Muscle of back (tissue), 13 donors: ENCODE data around the gene ZSCAN29. TPM values are rescaled to one million over a fixed set of nuclear protein-coding genes. Genes with fewer than 3 reads are reported as not detected.
A peak's percentile ranks its signal among the peaks of the same experiment; 100 is the strongest.
"Not testable (repeated sequence)": the region's sequence is repeated elsewhere in the genome, so short reads cannot be mapped to it uniquely, and the experiment has no call there.

Experiments
- DNase-seq, 3 donors: peaks; one replicate each; pipeline versions ENCODE4 v3.0.0 to v3.0.0-alpha.2; 2013
- long read RNA-seq, 9 donors: transcript quantifications; one replicate each; lab custom pipeline, GENCODE V29; 2026
- polyA plus RNA-seq, 10 donors: library from polyadenylated mRNA; unstranded; fragments of 120-200 nt; gene quantifications; one replicate each; pipeline ENCODE4 v1.2.1, GENCODE V29; 2013; ENCODE audit not compliant: insufficient read length in 10 of 10

ZSCAN29 gene
- polyA plus RNA-seq = 10 to 100 TPM; 11.9 to 18.3 (median 15.1) TPM
- long read RNA-seq, donor 1 = 0 reads
- long read RNA-seq, donor 2 = 0 reads
- long read RNA-seq, donor 3 = 0 reads
- long read RNA-seq, donor 4, full-length matches to known transcripts = 1 of 1 reads
- long read RNA-seq, donor 4, partial matches to known transcripts = 0 of 1 reads
- long read RNA-seq, donor 4, other reads (novel, unspliced or antisense) = 0 of 1 reads
- long read RNA-seq, donor 5, partial matches to known transcripts = 0 of 1 reads
- long read RNA-seq, donor 5, other reads (novel, unspliced or antisense) = 0 of 1 reads
- long read RNA-seq, donor 6 = 0 reads
- long read RNA-seq, donor 7 = 0 reads
- long read RNA-seq, donor 8 = 0 reads
- long read RNA-seq, donor 9 = 0 reads

GRCh38 chr15:43370975-43371974, at the start of gene ZSCAN29, which contains the start of gene TUBGCP4:
TSS of gene ZSCAN29 (minus strand) at chr15:43371043. CDS start at chr15:43369913, 1,130 bp downstream.
TSS of gene TUBGCP4 (plus strand) at chr15:43371101. CDS start at chr15:43371355, 254 bp downstream.
- peak; percentile 71 to 94 (median 87) for DNase-seq

GRCh38 chr15:43420435-43420834, 49.6 kb upstream of the ZSCAN29 start:
- no peak for DNase-seq

- no peak for DNase-seq
These were observed 43.4 kb upstream of the ZSCAN29 start for GRCh38 chr15:43414196-43414595.

- no peak for DNase-seq
These were observed 41.3 kb upstream of the ZSCAN29 start for GRCh38 chr15:43412096-43412495.

- DNase-seq = no peak
These were observed 39.9 kb upstream of the ZSCAN29 start for GRCh38 chr15:43410572-43411214.

GRCh38 chr15:43408789-43409188, 37.9 kb upstream of the ZSCAN29 start:
- DNase-seq = no peak

GRCh38 chr15:43406808-43407207, 36.0 kb upstream of the ZSCAN29 start:
- DNase-seq = no peak

GRCh38 chr15:43406189-43406588, 35.3 kb upstream of the ZSCAN29 start:
- peak in 2 of 3 donors; percentile 1 to 10 for DNase-seq

GRCh38 chr15:43404130-43404529, 33.3 kb upstream of the ZSCAN29 start:
- DNase-seq = no peak

- DNase-seq = no peak
These were observed 32.8 kb upstream of the ZSCAN29 start for GRCh38 chr15:43403616-43404015.

- DNase-seq = no peak
These were observed 31.4 kb upstream of the ZSCAN29 start for GRCh38 chr15:43402255-43402654.

- not testable (repeated sequence) for DNase-seq
These were observed 22.7 kb upstream of the ZSCAN29 start for GRCh38 chr15:43393592-43393991.

- DNase-seq = no peak
These were observed 19.9 kb upstream of the ZSCAN29 start for GRCh38 chr15:43390723-43391122.

GRCh38 chr15:43383070-43383469, 12.2 kb upstream of the ZSCAN29 start:
- no peak for DNase-seq

GRCh38 chr15:43382310-43382709, 11.5 kb upstream of the ZSCAN29 start:
- DNase-seq = no peak

- DNase-seq = no peak
These were observed 7.8 kb upstream of the ZSCAN29 start for GRCh38 chr15:43378601-43379000.

GRCh38 chr15:43376017-43376705, 5.3 kb upstream of the ZSCAN29 start:
- DNase-seq = peak in 2 of 3 donors; percentile 10 to 31

- DNase-seq = peak; percentile 11 to 75 (median 34)
These were observed 401 bp downstream of the ZSCAN29 start for GRCh38 chr15:43370310-43370974.

- DNase-seq = no peak
These were observed 9.4 kb downstream of the ZSCAN29 start for GRCh38 chr15:43361313-43361903.

GRCh38 chr15:43360821-43361220, 10.0 kb downstream of the ZSCAN29 start:
- no peak for DNase-seq
